Upper lobe of left lung (tissue), 6 donors: Measurements from ENCODE around the gene COL19A1. TPM values are rescaled to one million over a fixed set of nuclear protein-coding genes. Genes with fewer than 3 reads are reported as not detected.
"Not testable (repeated sequence)": the region's sequence is repeated elsewhere in the genome, so short reads cannot be mapped to it uniquely, and the experiment has no call there.

Experiments
- ATAC-seq, 2 donors: fragments of 200-7000 bp; cut with Tn5 transposase; one replicate each; pipeline ENCODE4 v1.9.1; 2022; ENCODE audit warnings: mild to moderate bottlenecking in 2 of 2, moderate library complexity in 2 of 2; ENCODE audit not compliant: low FRiP score in 2 of 2
- DNase-seq, 2 donors: peaks; one replicate each; pipeline ENCODE4 v3.0.0-alpha.2; 2019 to 2020
- H3K27ac ChIP-seq, 4 donors: fragments of 200-600 bp; sonication (generic); one replicate each; pipeline ENCODE4 v1.5.1; 2016 to 2019
- H3K27me3 ChIP-seq, 4 donors: fragments of 200-600 bp; sonication (generic); one replicate each; pipeline ENCODE4 v1.5.1; 2017 to 2019
- H3K36me3 ChIP-seq, 4 donors: fragments of 200-600 bp; sonication (generic); one replicate each; pipeline ENCODE4 v1.5.1; 2016 to 2019
- H3K4me1 ChIP-seq, 4 donors: fragments of 200-600 bp; sonication (generic); one replicate each; pipeline ENCODE4 v1.5.1; 2018 to 2019
- H3K4me3 ChIP-seq, 4 donors: fragments of 200-600 bp; sonication (generic); one replicate each; pipeline ENCODE4 v1.5.1; 2017 to 2019; ENCODE audit warnings: mild to moderate bottlenecking in 2 of 4, moderate library complexity in 1 of 4
- H3K9me3 ChIP-seq, 4 donors: fragments of 200-600 bp; sonication (generic); one replicate each; pipeline ENCODE4 v1.5.1; 2018 to 2019
- CTCF ChIP-seq, 6 experiments: fragments of 450-650 bp in 4 of 6; fragments of 200-600 bp in 2 of 6; sonication (generic) in 2 of 6; IDR thresholded peaks; one replicate each; pipeline ENCODE4 v1.5.1; 2016 to 2019; ENCODE audit warnings: antibody characterized with exemption in 6 of 6
- EP300 ChIP-seq, 4 donors: sonication (generic); formaldehyde crosslinking; IDR thresholded peaks; one replicate each; pipeline ENCODE4 v1.5.1; 2017; ENCODE audit warnings: antibody characterized with exemption in 4 of 4, control low read depth in 2 of 4
- POLR2A ChIP-seq, 4 donors: fragments of 450-650 bp; IDR thresholded peaks; one replicate each; pipeline ENCODE4 v1.5.1; 2016 to 2017; ENCODE audit warnings: antibody characterized with exemption in 4 of 4, mild to moderate bottlenecking in 2 of 4
- POLR2AphosphoS5 ChIP-seq, 2 donors: sonication (generic); formaldehyde crosslinking; IDR thresholded peaks; one replicate each; pipeline ENCODE4 v1.5.1; 2017; ENCODE audit warnings: antibody characterized with exemption in 2 of 2
- WGBS, 2 donors: methylation state at CpG; one replicate each; pipeline ENCODE4 v1.1.5; 2017 to 2018; 5-methylcytosine and 5-hydroxymethylcytosine counted together
- total RNA-seq, 6 donors: library from RNA; depleted of rRNA in 4 of 6; stranded (reverse); fragments of >200 nt in 4 of 6; gene quantifications; one replicate each; pipeline versions ENCODE4 v1.1.0 to v1.2.1, GENCODE V29; 2016 to 2021
- donor health status: DM: no; HTN: no; CAD: no; lungs with moderate emphysema.
- donor health status: DM: no; HTN: yes; CAD: no; lungs with severe emphysema.

COL19A1 gene
- total RNA-seq, 6 donors from 2014 or later: 0.49 to 1.0 TPM; not detected in 4

GRCh38 chr6:69887714-69888345 lies 21.5 kb downstream of the COL19A1 start:
- ATAC-seq: no peak

DNA sequence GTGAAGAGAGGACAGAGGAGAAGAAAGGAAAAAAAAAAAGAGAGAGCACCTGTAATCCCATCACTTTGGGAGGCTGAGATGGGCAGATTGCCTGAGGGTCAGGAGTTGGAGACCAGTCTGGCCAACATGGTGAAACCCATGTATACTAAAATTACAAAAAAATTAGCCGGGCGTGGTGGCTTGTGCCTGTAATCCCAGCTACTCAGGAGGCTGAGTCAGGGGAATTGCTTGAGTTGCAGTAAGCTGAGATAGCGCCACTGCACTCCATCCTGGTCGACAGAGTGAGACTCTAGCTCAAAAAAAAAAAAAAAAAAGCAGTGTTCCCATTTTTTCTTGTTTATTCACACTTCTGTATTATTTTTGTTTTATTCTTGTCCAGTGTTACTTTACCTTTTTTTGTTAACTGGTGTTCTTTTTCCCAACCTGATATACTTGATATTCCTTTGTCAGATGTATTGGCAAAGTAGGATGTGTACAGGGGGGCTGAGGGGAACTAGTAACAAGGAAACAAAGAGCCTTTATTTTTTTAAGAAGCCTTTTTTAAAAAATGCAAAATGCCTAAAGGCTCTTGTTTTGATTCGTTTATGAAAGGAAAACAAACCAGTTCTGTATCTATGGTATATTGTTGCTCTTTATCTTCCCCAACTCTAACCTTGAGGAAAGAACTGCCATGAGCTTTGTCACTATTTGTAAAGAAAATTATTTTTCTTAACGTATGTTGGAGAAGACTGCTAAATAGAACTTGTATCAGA lies 22.3 kb downstream of the COL19A1 start:
- no peak overlapping the region for H3K27ac ChIP-seq
- 79 to 80% methylated on average over 6 of the region's 6 CpGs for WGBS, 2 donors
- no peaks in the 10 kb centered on the region for H3K9me3 ChIP-seq
- ATAC-seq: no peak
- TF ChIP-seq EP300 (IDR thresholded peaks at IDR 0.05) (no peak), CTCF (IDR thresholded peaks at IDR 0.05) (no peak), POLR2AphosphoS5 (IDR thresholded peaks at IDR 0.05) (no peak), POLR2A (IDR thresholded peaks at IDR 0.05) (no peak)
- no peaks in the 10 kb centered on the region for H3K27me3 ChIP-seq
- no peak for DNase-seq
- H3K36me3 ChIP-seq: no peaks in the 10 kb centered on the region
- no peaks in the 10 kb centered on the region for H3K4me1 ChIP-seq
- no peak overlapping the region for H3K4me3 ChIP-seq

More at GRCh38 chr6:69887714-69888345, 21.5 kb downstream of the COL19A1 start:
- Histone ChIP-seq H3K4me1 (no peaks in the 10 kb centered on the region), H3K4me3 (no peak overlapping the region), H3K36me3 (no peaks in the 10 kb centered on the region), H3K27ac (no peak overlapping the region), H3K27me3 (no peaks in the 10 kb centered on the region), H3K9me3 (no peaks in the 10 kb centered on the region)
- DNase-seq: no peak
- TF ChIP-seq EP300 (IDR thresholded peaks at IDR 0.05): no peak
- TF ChIP-seq POLR2AphosphoS5 (IDR thresholded peaks at IDR 0.05): no peak
- no peak for TF ChIP-seq CTCF (IDR thresholded peaks at IDR 0.05)
- no peak for TF ChIP-seq POLR2A (IDR thresholded peaks at IDR 0.05)
- WGBS, 2 donors: 91 to 94% methylated on average over 5 of the region's 5 CpGs

DNA sequence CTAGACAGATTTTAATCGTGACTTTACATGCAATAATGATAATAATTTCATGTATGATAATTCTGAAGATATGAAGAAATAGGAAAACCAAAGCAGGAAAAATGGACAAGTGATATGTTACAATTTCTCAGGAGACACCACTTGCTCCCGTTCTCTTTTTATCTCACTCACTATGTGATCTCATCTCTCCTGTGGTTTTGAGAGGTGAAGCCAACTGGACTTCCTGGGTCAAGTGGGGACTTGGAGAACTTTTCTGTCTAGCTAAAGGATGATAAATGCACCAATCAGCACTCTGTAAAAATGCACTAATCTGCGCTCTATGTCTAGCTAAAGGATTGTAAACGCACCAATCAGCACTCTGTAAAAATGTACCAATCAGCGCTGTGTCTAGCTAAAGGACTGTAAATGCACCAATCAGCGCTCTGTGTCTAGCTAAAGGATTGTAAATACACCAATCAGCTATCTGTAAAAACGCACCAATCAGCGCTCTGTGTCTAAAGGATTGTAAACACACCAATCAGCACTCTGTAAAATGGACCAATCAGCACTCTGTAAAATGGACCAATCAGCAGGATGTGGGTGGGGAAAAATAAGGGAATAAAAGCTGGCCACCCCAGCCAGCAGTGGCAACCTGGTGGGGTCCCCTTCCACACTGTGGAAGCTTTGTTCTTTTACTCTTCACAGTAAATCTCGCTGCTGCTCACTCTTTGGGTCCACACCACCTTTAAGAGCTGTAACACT lies 23.0 kb downstream of the COL19A1 start:
- not testable (repeated sequence) for H3K9me3 ChIP-seq, DNase-seq, H3K4me1 ChIP-seq, H3K27me3 ChIP-seq, ATAC-seq, H3K36me3 ChIP-seq, H3K27ac ChIP-seq, H3K4me3 ChIP-seq
- WGBS, 2 donors: 91% methylated on average over 9 of the region's 9 CpGs

GRCh38 chr6:69892561-69892960 lies 26.2 kb downstream of the COL19A1 start:
- H3K27me3 ChIP-seq, DNase-seq, ATAC-seq, H3K27ac ChIP-seq, H3K36me3 ChIP-seq, H3K4me1 ChIP-seq, H3K9me3 ChIP-seq, H3K4me3 ChIP-seq: not testable (repeated sequence)
- 83% methylated on average over 1 of the region's 1 CpG for WGBS, 2 donors

DNA sequence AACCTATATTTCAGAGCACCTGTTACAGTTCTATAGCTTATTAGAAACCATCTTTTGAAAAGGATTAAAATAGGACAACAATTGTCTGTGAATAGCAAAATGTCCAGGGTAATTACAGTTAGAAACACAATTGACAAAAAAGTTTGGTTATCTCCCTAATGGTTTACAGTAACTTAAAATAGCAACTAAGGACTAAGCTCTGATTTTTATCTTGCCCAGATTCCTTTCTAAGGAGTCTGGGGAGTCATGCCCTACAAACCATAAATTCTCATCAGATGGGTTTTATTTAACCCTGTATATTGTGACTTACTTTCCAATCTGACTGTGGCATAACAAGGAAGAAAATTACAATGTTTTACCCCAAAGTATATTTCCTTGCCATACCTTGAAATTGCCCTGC lies 26.9 kb downstream of the COL19A1 start:
- H3K36me3 ChIP-seq, H3K4me1 ChIP-seq, H3K27me3 ChIP-seq, H3K4me3 ChIP-seq, H3K9me3 ChIP-seq, DNase-seq, ATAC-seq, H3K27ac ChIP-seq: not testable (repeated sequence)

DNA sequence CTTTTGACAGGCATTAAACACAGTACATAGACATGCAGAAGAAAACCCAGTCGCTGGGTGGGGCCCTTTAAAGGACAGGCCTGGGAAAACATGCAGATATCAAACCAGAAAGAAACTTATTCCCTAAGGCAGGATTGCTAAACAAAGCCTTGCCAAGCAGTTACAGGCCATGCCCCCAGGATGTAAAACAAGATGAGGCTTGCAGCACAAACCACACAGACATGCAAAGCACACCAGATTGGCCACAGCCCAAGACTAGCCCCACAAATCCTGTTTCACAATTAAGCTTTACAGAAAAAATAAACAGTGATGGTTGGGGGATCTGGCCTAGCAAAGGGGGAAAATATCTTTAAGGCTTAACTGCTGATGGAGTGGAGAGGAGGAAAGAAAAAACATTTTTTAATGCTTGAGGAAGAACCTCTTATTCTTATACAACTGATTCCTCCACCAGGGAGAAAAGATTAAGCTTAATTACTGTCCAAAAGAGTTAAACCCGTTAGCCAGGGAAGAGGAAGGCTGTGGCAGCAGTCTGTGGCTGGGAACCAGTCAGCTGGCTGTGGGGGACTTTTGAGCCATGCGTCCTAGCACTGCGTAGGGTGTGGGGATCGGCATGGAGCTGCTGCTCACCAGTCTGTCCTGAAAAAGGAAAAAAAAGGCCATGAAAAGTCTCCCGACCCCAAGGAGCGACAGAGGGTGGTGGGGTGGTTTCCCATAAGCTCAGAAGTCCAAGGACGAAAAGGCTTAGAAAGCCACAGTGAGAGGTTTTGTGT lies 28.4 kb downstream of the COL19A1 start:
- H3K4me1 ChIP-seq: no peaks in the 10 kb centered on the region
- whole genome bisulfite sequencing, 2 donors: 79 to 80% methylated on average over 8 of the region's 8 CpGs
- ATAC-seq (no peak), DNase-seq (no peak)
- no peaks in the 10 kb centered on the region for H3K27me3 ChIP-seq
- no peaks in the 10 kb centered on the region for H3K9me3 ChIP-seq
- no peak overlapping the region for H3K27ac ChIP-seq
- no peak overlapping the region for H3K4me3 ChIP-seq
- TF ChIP-seq POLR2A (IDR thresholded peaks at IDR 0.05) (no peak), POLR2AphosphoS5 (IDR thresholded peaks at IDR 0.05) (no peak), EP300 (IDR thresholded peaks at IDR 0.05) (no peak), CTCF (IDR thresholded peaks at IDR 0.05) (no peak)
- H3K36me3 ChIP-seq: no peaks in the 10 kb centered on the region
